HepG2 (cell line): ENCODE measurements around the gene KLHDC2. TPM values are rescaled to one million over a fixed set of nuclear protein-coding genes. Genes with fewer than 3 reads are reported as not detected.
A peak's percentile ranks its signal among the peaks of the same experiment; 100 is the strongest.

ENCODE experiments used
- CAMTA2 ChIP-seq: sonication (generic); formaldehyde crosslinking; IDR thresholded peaks from 2 replicates; pipeline ENCODE4 v1.4.0; 2020; ENCODE audit warnings: mild to moderate bottlenecking, missing genetic modification reagents, borderline replicate concordance
- CEBPZ ChIP-seq: IDR thresholded peaks from 2 replicates; pipeline ENCODE4 v1.6.1; 2012; ENCODE audit warnings: low read length, improper control_type of control experiment
- KDM1A ChIP-seq: IDR thresholded peaks from 2 replicates; pipeline ENCODE4 v1.6.1; 2016; ENCODE audit warnings: missing compliant biosample characterization
- NR2F1 ChIP-seq, 2 experiments: fragments of 450-650 bp in 1 of 2; formaldehyde crosslinking in 1 of 2; IDR thresholded peaks; 2 replicates each; pipeline versions ENCODE4 v1.5.0 to v1.6.1; 2016 to 2020; ENCODE audit warnings: mild to moderate bottlenecking in 1 of 2, missing compliant biosample characterization in 1 of 2, missing genetic modification reagents in 1 of 2, moderate library complexity in 1 of 2
- RXRB ChIP-seq: IDR thresholded peaks from 2 replicates; pipeline ENCODE4 v1.6.1; 2016; ENCODE audit warnings: borderline replicate concordance, missing genetic modification reagents, missing compliant biosample characterization
- SNAPC5 ChIP-seq: sonication (generic); formaldehyde crosslinking; IDR thresholded peaks from 2 replicates; pipeline ENCODE4 v1.8.1; 2023; ENCODE audit warnings: mild to moderate bottlenecking, missing genetic modification reagents, borderline replicate concordance
- SNRNP70 ChIP-seq: fragments of 200-400 bp; formaldehyde crosslinking; IDR thresholded peaks from 2 replicates; pipeline ENCODE4 v1.6.1; 2017; ENCODE audit warnings: mild to moderate bottlenecking, low read depth, low read length, moderate library complexity
- STAG1 ChIP-seq: sonication (generic); formaldehyde crosslinking; IDR thresholded peaks from 2 replicates; pipeline ENCODE4 v1.4.0; 2020; ENCODE audit warnings: missing genetic modification reagents
- ZNF329 ChIP-seq: sonication (generic); formaldehyde crosslinking; IDR thresholded peaks from 2 replicates; pipeline ENCODE4 v1.9.0; 2021; ENCODE audit warnings: low read depth, mild to moderate bottlenecking, missing genetic modification reagents
- ZNF484 ChIP-seq: sonication (generic); formaldehyde crosslinking; IDR thresholded peaks from 2 replicates; pipeline ENCODE4 v1.5.1; 2020; ENCODE audit warnings: mild to moderate bottlenecking, low read depth, missing genetic modification reagents, borderline replicate concordance
- polyA plus RNA-seq, 8 experiments: library from polyadenylated mRNA; depleted of rRNA in 3 of 8; stranded (reverse) in 7 of 8; unstranded in 1 of 8; fragments of >200 nt; fragmentation: Illumina TruSeq in 4 of 8; extraction: Trizol in 4 of 8; gene quantifications; 2 replicates each; pipeline versions ENCODE4 v1.2.1 to v1.2.3, GENCODE V29; 2011 to 2016; ENCODE audit warnings: low read depth in 4 of 8, missing spikeins in 1 of 8, mixed read lengths in 1 of 8; ENCODE audit not compliant: insufficient read depth in 1 of 8
- total RNA-seq, 5 experiments: library from RNA; depleted of rRNA; stranded (reverse); fragments of >200 nt; fragmentation: Illumina TruSeq; extraction: Trizol; gene quantifications; 2 replicates each; pipeline ENCODE4 v1.2.3, GENCODE V29; 2016; ENCODE audit warnings: low read depth in 1 of 5
- TF ChIP-seq, protein P1 (sequence below): sonication (generic); formaldehyde crosslinking; IDR thresholded peaks from 2 replicates; pipeline ENCODE4 v1.4.0; 2020; ENCODE audit warnings: missing genetic modification reagents, mild to moderate bottlenecking, borderline replicate concordance
- TF ChIP-seq, protein P2 (sequence below): sonication (generic); formaldehyde crosslinking; IDR thresholded peaks from 2 replicates; pipeline ENCODE4; 2020; ENCODE audit warnings: missing genetic modification reagents, mild to moderate bottlenecking, borderline replicate concordance
- TF ChIP-seq, protein P3 (sequence below): sonication (generic); formaldehyde crosslinking; IDR thresholded peaks from 2 replicates; pipeline ENCODE4 v1.5.0; 2020; ENCODE audit warnings: missing genetic modification reagents
- TF ChIP-seq, protein P4 (sequence below): sonication (generic); formaldehyde crosslinking; IDR thresholded peaks from 2 replicates; pipeline ENCODE4 v1.4.0; 2020; ENCODE audit warnings: missing genetic modification reagents

The KLHDC2 gene
- total and polyA plus RNA-seq, 2 of the 13 experiments (the other 11 are each of a cell fraction or from before 2014, with no cell fraction given): 95.5 to 170 TPM

- TF ChIP-seq, protein P1, sequence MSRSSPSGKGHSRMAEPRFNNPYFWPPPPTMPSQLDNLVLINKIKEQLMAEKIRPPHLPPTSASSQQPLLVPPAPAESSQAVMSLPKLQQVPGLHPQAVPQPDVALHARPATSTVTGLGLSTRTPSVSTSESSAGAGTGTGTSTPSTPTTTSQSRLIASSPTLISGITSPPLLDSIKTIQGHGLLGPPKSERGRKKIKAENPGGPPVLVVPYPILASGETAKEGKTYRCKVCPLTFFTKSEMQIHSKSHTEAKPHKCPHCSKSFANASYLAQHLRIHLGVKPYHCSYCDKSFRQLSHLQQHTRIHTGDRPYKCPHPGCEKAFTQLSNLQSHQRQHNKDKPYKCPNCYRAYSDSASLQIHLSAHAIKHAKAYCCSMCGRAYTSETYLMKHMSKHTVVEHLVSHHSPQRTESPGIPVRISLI (CRISPR knock-in tag): no peak
- TF ChIP-seq, protein P2, sequence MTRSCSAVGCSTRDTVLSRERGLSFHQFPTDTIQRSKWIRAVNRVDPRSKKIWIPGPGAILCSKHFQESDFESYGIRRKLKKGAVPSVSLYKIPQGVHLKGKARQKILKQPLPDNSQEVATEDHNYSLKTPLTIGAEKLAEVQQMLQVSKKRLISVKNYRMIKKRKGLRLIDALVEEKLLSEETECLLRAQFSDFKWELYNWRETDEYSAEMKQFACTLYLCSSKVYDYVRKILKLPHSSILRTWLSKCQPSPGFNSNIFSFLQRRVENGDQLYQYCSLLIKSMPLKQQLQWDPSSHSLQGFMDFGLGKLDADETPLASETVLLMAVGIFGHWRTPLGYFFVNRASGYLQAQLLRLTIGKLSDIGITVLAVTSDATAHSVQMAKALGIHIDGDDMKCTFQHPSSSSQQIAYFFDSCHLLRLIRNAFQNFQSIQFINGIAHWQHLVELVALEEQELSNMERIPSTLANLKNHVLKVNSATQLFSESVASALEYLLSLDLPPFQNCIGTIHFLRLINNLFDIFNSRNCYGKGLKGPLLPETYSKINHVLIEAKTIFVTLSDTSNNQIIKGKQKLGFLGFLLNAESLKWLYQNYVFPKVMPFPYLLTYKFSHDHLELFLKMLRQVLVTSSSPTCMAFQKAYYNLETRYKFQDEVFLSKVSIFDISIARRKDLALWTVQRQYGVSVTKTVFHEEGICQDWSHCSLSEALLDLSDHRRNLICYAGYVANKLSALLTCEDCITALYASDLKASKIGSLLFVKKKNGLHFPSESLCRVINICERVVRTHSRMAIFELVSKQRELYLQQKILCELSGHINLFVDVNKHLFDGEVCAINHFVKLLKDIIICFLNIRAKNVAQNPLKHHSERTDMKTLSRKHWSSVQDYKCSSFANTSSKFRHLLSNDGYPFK (CRISPR knock-in tag): no peak
- no peak for TF ChIP-seq SNAPC5 (CRISPR knock-in tag)
- TF ChIP-seq NR2F1 (CRISPR knock-in tag; IDR thresholded peaks at IDR 0.05): no peak
- TF ChIP-seq CEBPZ: no peak
- no peak for TF ChIP-seq KDM1A (CRISPR knock-in tag)
- 0 out of 2 replicates have a peak, but pooled peaks have one; percentile 6 for TF ChIP-seq STAG1 (CRISPR knock-in tag)
- peak; percentile 8; the same call in 1 of the 2 replicates for TF ChIP-seq RXRB
- TF ChIP-seq, protein P3, sequence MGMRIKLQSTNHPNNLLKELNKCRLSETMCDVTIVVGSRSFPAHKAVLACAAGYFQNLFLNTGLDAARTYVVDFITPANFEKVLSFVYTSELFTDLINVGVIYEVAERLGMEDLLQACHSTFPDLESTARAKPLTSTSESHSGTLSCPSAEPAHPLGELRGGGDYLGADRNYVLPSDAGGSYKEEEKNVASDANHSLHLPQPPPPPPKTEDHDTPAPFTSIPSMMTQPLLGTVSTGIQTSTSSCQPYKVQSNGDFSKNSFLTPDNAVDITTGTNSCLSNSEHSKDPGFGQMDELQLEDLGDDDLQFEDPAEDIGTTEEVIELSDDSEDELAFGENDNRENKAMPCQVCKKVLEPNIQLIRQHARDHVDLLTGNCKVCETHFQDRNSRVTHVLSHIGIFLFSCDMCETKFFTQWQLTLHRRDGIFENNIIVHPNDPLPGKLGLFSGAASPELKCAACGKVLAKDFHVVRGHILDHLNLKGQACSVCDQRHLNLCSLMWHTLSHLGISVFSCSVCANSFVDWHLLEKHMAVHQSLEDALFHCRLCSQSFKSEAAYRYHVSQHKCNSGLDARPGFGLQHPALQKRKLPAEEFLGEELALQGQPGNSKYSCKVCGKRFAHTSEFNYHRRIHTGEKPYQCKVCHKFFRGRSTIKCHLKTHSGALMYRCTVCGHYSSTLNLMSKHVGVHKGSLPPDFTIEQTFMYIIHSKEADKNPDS: no peak
- no peak for TF ChIP-seq ZNF484 (CRISPR knock-in tag)
- TF ChIP-seq, protein P4, sequence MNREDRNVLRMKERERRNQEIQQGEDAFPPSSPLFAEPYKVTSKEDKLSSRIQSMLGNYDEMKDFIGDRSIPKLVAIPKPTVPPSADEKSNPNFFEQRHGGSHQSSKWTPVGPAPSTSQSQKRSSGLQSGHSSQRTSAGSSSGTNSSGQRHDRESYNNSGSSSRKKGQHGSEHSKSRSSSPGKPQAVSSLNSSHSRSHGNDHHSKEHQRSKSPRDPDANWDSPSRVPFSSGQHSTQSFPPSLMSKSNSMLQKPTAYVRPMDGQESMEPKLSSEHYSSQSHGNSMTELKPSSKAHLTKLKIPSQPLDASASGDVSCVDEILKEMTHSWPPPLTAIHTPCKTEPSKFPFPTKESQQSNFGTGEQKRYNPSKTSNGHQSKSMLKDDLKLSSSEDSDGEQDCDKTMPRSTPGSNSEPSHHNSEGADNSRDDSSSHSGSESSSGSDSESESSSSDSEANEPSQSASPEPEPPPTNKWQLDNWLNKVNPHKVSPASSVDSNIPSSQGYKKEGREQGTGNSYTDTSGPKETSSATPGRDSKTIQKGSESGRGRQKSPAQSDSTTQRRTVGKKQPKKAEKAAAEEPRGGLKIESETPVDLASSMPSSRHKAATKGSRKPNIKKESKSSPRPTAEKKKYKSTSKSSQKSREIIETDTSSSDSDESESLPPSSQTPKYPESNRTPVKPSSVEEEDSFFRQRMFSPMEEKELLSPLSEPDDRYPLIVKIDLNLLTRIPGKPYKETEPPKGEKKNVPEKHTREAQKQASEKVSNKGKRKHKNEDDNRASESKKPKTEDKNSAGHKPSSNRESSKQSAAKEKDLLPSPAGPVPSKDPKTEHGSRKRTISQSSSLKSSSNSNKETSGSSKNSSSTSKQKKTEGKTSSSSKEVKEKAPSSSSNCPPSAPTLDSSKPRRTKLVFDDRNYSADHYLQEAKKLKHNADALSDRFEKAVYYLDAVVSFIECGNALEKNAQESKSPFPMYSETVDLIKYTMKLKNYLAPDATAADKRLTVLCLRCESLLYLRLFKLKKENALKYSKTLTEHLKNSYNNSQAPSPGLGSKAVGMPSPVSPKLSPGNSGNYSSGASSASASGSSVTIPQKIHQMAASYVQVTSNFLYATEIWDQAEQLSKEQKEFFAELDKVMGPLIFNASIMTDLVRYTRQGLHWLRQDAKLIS (CRISPR knock-in tag): no peak
- peak; percentile 69; the same call in 1 of the 2 replicates for TF ChIP-seq ZNF329 (CRISPR knock-in tag)
- no peak for TF ChIP-seq SNRNP70
- no peak for TF ChIP-seq CAMTA2 (CRISPR knock-in tag)
Measured at GRCh38 chr14:49767571-49768300, at the start of gene KLHDC2 (continued).
